Measurements from ENCODE around the gene CCN2. TPM values are rescaled to one million over a fixed set of nuclear protein-coding genes. Genes with fewer than 3 reads are reported as not detected.

Gene CCN2
- total and polyA plus RNA-seq, 2 of the 8 experiments (the other 6 are each of a cell fraction or from before 2014, with no cell fraction given): 25.0 to 107 TPM

DNA sequence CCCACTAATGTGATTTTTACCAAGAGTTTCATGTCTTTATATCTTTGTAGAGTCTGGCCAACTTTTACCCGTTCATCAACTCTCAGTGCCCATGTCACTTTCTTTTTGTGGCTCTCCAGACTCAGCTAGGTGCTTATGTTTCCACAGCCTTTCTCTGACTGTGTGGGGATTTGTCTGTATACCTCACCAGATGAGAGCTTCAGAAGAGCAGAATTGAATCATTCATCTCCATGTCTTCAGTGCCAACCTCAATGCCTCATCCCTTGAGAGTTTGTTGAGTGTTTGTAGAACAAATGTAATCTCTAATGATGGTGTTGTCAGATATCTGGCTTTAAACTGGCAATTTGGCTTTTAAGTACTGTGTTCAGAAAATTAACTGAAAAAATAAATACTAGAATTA lies 16.8 kb upstream of the CCN2 start (continued):
- TF ChIP-seq JUND (IDR thresholded peaks at IDR 0.05; ENCODE audit: low read length) (no peak), EP300 (IDR thresholded peaks at IDR 0.05; ENCODE audit: borderline replicate concordance in 1 of 2, low read depth in 2 of 2, low read length in 2 of 2) (no peak)
- TF ChIP-seq, protein P1, sequence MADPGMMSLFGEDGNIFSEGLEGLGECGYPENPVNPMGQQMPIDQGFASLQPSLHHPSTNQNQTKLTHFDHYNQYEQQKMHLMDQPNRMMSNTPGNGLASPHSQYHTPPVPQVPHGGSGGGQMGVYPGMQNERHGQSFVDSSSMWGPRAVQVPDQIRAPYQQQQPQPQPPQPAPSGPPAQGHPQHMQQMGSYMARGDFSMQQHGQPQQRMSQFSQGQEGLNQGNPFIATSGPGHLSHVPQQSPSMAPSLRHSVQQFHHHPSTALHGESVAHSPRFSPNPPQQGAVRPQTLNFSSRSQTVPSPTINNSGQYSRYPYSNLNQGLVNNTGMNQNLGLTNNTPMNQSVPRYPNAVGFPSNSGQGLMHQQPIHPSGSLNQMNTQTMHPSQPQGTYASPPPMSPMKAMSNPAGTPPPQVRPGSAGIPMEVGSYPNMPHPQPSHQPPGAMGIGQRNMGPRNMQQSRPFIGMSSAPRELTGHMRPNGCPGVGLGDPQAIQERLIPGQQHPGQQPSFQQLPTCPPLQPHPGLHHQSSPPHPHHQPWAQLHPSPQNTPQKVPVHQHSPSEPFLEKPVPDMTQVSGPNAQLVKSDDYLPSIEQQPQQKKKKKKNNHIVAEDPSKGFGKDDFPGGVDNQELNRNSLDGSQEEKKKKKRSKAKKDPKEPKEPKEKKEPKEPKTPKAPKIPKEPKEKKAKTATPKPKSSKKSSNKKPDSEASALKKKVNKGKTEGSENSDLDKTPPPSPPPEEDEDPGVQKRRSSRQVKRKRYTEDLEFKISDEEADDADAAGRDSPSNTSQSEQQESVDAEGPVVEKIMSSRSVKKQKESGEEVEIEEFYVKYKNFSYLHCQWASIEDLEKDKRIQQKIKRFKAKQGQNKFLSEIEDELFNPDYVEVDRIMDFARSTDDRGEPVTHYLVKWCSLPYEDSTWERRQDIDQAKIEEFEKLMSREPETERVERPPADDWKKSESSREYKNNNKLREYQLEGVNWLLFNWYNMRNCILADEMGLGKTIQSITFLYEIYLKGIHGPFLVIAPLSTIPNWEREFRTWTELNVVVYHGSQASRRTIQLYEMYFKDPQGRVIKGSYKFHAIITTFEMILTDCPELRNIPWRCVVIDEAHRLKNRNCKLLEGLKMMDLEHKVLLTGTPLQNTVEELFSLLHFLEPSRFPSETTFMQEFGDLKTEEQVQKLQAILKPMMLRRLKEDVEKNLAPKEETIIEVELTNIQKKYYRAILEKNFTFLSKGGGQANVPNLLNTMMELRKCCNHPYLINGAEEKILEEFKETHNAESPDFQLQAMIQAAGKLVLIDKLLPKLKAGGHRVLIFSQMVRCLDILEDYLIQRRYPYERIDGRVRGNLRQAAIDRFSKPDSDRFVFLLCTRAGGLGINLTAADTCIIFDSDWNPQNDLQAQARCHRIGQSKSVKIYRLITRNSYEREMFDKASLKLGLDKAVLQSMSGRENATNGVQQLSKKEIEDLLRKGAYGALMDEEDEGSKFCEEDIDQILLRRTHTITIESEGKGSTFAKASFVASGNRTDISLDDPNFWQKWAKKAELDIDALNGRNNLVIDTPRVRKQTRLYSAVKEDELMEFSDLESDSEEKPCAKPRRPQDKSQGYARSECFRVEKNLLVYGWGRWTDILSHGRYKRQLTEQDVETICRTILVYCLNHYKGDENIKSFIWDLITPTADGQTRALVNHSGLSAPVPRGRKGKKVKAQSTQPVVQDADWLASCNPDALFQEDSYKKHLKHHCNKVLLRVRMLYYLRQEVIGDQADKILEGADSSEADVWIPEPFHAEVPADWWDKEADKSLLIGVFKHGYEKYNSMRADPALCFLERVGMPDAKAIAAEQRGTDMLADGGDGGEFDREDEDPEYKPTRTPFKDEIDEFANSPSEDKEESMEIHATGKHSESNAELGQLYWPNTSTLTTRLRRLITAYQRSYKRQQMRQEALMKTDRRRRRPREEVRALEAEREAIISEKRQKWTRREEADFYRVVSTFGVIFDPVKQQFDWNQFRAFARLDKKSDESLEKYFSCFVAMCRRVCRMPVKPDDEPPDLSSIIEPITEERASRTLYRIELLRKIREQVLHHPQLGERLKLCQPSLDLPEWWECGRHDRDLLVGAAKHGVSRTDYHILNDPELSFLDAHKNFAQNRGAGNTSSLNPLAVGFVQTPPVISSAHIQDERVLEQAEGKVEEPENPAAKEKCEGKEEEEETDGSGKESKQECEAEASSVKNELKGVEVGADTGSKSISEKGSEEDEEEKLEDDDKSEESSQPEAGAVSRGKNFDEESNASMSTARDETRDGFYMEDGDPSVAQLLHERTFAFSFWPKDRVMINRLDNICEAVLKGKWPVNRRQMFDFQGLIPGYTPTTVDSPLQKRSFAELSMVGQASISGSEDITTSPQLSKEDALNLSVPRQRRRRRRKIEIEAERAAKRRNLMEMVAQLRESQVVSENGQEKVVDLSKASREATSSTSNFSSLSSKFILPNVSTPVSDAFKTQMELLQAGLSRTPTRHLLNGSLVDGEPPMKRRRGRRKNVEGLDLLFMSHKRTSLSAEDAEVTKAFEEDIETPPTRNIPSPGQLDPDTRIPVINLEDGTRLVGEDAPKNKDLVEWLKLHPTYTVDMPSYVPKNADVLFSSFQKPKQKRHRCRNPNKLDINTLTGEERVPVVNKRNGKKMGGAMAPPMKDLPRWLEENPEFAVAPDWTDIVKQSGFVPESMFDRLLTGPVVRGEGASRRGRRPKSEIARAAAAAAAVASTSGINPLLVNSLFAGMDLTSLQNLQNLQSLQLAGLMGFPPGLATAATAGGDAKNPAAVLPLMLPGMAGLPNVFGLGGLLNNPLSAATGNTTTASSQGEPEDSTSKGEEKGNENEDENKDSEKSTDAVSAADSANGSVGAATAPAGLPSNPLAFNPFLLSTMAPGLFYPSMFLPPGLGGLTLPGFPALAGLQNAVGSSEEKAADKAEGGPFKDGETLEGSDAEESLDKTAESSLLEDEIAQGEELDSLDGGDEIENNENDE (IDR thresholded peaks at IDR 0.05; ENCODE audit: insufficient replicate concordance, low read length): no peak
